22Rv1 (cell line): ENCODE data around the gene SNX22.

Source experiments
- ZFX ChIP-seq: fragments of 450-650 bp; IDR thresholded peaks from 2 replicates; pipeline ENCODE4 v1.6.1; 2017; ENCODE audit warnings: antibody characterized with exemption, borderline replicate concordance
- TF ChIP-seq, protein P1 (sequence below): fragments of 450-650 bp; IDR thresholded peaks from 2 replicates; pipeline ENCODE4 v1.5.1; 2017; ENCODE audit warnings: mild to moderate bottlenecking

DNA sequence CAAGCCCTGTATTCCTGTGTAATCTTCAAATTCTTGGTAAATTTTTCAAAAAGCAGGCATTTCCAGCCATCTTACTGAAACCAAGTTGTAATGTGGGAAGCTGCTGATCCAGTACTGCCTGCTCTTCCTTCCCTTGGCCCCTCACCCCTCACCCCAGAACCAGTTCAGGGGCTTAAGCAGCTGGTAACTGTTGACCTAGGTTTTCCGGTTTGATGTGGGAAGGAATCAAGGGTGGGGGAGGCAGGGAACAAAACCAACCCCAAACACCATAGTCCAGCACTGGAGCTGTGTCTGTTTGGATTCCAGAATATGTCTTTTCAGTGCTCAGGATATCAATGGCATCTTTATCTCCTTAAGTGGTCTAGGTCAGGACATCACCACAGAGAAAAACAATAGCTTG, 29.1 kb upstream of the SNX22 start:
- TF ChIP-seq, protein P1, sequence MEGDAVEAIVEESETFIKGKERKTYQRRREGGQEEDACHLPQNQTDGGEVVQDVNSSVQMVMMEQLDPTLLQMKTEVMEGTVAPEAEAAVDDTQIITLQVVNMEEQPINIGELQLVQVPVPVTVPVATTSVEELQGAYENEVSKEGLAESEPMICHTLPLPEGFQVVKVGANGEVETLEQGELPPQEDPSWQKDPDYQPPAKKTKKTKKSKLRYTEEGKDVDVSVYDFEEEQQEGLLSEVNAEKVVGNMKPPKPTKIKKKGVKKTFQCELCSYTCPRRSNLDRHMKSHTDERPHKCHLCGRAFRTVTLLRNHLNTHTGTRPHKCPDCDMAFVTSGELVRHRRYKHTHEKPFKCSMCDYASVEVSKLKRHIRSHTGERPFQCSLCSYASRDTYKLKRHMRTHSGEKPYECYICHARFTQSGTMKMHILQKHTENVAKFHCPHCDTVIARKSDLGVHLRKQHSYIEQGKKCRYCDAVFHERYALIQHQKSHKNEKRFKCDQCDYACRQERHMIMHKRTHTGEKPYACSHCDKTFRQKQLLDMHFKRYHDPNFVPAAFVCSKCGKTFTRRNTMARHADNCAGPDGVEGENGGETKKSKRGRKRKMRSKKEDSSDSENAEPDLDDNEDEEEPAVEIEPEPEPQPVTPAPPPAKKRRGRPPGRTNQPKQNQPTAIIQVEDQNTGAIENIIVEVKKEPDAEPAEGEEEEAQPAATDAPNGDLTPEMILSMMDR: no peak
- TF ChIP-seq ZFX: no peak
